ENCODE data around the gene ATP5F1D. TPM values are rescaled to one million over a fixed set of nuclear protein-coding genes. Genes with fewer than 3 reads are reported as not detected.

ATP5F1D gene
- total and polyA plus RNA-seq, 2 of the 13 experiments (the other 11 are each of a cell fraction or from before 2014, with no cell fraction given), result 39.4 to 78.7 TPM

DNA sequence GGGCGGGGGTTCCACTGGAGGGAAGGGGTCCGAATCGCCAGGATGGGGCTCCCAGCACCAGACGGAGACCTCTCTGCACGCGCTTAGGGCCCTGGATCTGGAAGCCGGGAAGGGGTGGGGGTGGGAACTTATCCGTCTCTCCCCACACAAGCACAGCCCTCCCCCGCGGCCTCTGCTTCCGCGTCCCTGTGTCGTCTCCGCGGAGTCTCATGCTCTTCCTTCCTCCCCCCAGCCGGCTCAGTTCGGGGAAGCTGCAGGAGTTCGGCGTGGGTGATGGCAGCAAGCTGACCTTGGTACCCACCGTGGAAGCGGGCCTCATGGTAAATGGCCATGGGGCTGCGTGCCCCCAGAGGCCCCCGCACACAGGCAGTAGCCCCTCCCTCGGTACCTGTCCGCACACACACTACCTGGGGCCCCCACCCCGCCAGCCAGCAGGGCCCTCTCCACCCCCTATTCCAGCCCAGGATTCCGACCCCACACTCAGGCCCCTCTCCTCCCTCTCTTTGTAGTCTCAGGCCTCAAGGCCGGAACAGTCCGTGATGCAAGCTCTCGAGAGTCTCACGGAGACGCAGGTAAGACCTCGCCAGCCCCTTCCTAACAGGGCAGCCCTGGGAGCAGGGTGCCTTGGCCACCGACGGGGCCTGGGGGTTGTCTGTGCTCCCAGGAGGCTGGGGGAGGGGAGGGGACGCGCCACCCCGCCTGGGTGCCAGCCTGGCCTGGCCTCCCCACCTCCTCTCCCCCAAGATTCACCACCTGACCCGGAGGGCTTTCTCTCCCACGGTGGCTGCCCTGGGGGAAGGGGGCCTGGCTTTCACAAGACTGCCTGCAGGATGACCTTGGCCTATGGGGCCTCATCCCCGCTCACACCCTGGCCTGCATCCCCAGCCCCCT is 10.0 kb downstream of the ATP5F1D start (continued):
- TF ChIP-seq, protein P1, sequence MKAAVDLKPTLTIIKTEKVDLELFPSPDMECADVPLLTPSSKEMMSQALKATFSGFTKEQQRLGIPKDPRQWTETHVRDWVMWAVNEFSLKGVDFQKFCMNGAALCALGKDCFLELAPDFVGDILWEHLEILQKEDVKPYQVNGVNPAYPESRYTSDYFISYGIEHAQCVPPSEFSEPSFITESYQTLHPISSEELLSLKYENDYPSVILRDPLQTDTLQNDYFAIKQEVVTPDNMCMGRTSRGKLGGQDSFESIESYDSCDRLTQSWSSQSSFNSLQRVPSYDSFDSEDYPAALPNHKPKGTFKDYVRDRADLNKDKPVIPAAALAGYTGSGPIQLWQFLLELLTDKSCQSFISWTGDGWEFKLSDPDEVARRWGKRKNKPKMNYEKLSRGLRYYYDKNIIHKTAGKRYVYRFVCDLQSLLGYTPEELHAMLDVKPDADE (CRISPR knock-in tag; IDR thresholded peaks at IDR 0.05), result peak; percentile 55; the same call in 1 of the 2 replicates
- no peak for TF ChIP-seq ARNT2 (CRISPR knock-in tag; IDR thresholded peaks at IDR 0.05; ENCODE audit: low read depth)
- TF ChIP-seq PTBP1 (IDR thresholded peaks at IDR 0.05; ENCODE audit: low read depth, low read length, poor library complexity, severe bottlenecking), result no peak
- TF ChIP-seq, protein P2, sequence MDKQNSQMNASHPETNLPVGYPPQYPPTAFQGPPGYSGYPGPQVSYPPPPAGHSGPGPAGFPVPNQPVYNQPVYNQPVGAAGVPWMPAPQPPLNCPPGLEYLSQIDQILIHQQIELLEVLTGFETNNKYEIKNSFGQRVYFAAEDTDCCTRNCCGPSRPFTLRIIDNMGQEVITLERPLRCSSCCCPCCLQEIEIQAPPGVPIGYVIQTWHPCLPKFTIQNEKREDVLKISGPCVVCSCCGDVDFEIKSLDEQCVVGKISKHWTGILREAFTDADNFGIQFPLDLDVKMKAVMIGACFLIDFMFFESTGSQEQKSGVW (CRISPR knock-in tag; IDR thresholded peaks at IDR 0.05; ENCODE audit: borderline replicate concordance), result no peak
- no peak for TF ChIP-seq TAF15 (IDR thresholded peaks at IDR 0.05; ENCODE audit: low read depth, low read length, poor library complexity, severe bottlenecking)
- TF ChIP-seq MTA1 (CRISPR knock-in tag; IDR thresholded peaks at IDR 0.05; ENCODE audit: borderline replicate concordance), result 0 out of 2 replicates have a peak, but pooled peaks have one; percentile 0
- TF ChIP-seq ZNF792 (CRISPR knock-in tag; IDR thresholded peaks at IDR 0.05), result no peak
- TF ChIP-seq SNAI1 (CRISPR knock-in tag; IDR thresholded peaks at IDR 0.05; ENCODE audit: borderline replicate concordance), result peak; percentile 30; the same call in 1 of the 2 replicates
- TF ChIP-seq ZNF768 (CRISPR knock-in tag; IDR thresholded peaks at IDR 0.05), result no peak
- no peak for TF ChIP-seq YEATS2 (CRISPR knock-in tag; IDR thresholded peaks at IDR 0.05; ENCODE audit: borderline replicate concordance)
- TF ChIP-seq MIXL1 (CRISPR knock-in tag; IDR thresholded peaks at IDR 0.05), result no peak
- no peak for TF ChIP-seq ZNF761 (CRISPR knock-in tag; conservative IDR thresholded peaks at IDR 0.05)
- TF ChIP-seq CBX5 (CRISPR knock-in tag; IDR thresholded peaks at IDR 0.05; ENCODE audit: borderline replicate concordance), result no peak
- TF ChIP-seq DPF2 (CRISPR knock-in tag; IDR thresholded peaks at IDR 0.05; ENCODE audit: borderline replicate concordance, low read depth), result no peak
- TF ChIP-seq SRF (IDR thresholded peaks at IDR 0.05; ENCODE audit: low read depth, low read length), result no peak
- TF ChIP-seq ZBTB42 (CRISPR knock-in tag; IDR thresholded peaks at IDR 0.05), result no peak
- TF ChIP-seq, protein P3, sequence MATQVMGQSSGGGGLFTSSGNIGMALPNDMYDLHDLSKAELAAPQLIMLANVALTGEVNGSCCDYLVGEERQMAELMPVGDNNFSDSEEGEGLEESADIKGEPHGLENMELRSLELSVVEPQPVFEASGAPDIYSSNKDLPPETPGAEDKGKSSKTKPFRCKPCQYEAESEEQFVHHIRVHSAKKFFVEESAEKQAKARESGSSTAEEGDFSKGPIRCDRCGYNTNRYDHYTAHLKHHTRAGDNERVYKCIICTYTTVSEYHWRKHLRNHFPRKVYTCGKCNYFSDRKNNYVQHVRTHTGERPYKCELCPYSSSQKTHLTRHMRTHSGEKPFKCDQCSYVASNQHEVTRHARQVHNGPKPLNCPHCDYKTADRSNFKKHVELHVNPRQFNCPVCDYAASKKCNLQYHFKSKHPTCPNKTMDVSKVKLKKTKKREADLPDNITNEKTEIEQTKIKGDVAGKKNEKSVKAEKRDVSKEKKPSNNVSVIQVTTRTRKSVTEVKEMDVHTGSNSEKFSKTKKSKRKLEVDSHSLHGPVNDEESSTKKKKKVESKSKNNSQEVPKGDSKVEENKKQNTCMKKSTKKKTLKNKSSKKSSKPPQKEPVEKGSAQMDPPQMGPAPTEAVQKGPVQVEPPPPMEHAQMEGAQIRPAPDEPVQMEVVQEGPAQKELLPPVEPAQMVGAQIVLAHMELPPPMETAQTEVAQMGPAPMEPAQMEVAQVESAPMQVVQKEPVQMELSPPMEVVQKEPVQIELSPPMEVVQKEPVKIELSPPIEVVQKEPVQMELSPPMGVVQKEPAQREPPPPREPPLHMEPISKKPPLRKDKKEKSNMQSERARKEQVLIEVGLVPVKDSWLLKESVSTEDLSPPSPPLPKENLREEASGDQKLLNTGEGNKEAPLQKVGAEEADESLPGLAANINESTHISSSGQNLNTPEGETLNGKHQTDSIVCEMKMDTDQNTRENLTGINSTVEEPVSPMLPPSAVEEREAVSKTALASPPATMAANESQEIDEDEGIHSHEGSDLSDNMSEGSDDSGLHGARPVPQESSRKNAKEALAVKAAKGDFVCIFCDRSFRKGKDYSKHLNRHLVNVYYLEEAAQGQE (IDR thresholded peaks at IDR 0.05; ENCODE audit: borderline replicate concordance in 1 of 2, low read depth in 1 of 2, low read length in 2 of 2), result peak in 1 of 2 experiments; percentile 35; a peak in 1 of 4 replicates
- TF ChIP-seq, protein P4, sequence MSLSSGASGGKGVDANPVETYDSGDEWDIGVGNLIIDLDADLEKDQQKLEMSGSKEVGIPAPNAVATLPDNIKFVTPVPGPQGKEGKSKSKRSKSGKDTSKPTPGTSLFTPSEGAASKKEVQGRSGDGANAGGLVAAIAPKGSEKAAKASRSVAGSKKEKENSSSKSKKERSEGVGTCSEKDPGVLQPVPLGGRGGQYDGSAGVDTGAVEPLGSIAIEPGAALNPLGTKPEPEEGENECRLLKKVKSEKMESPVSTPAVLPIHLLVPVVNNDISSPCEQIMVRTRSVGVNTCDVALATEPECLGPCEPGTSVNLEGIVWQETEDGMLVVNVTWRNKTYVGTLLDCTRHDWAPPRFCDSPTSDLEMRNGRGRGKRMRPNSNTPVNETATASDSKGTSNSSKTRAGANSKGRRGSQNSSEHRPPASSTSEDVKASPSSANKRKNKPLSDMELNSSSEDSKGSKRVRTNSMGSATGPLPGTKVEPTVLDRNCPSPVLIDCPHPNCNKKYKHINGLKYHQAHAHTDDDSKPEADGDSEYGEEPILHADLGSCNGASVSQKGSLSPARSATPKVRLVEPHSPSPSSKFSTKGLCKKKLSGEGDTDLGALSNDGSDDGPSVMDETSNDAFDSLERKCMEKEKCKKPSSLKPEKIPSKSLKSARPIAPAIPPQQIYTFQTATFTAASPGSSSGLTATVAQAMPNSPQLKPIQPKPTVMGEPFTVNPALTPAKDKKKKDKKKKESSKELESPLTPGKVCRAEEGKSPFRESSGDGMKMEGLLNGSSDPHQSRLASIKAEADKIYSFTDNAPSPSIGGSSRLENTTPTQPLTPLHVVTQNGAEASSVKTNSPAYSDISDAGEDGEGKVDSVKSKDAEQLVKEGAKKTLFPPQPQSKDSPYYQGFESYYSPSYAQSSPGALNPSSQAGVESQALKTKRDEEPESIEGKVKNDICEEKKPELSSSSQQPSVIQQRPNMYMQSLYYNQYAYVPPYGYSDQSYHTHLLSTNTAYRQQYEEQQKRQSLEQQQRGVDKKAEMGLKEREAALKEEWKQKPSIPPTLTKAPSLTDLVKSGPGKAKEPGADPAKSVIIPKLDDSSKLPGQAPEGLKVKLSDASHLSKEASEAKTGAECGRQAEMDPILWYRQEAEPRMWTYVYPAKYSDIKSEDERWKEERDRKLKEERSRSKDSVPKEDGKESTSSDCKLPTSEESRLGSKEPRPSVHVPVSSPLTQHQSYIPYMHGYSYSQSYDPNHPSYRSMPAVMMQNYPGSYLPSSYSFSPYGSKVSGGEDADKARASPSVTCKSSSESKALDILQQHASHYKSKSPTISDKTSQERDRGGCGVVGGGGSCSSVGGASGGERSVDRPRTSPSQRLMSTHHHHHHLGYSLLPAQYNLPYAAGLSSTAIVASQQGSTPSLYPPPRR (CRISPR knock-in tag; IDR thresholded peaks at IDR 0.05; ENCODE audit: borderline replicate concordance), result no peak

Measured in HepG2 (cell line).